HUDEP-2 (cell line): ENCODE data around the gene MYNN.
A peak's percentile ranks its signal among the peaks of the same experiment; 100 is the strongest.
"Not testable (repeated sequence)": the region's sequence is repeated elsewhere in the genome, so short reads cannot be mapped to it uniquely, and the experiment has no call there.

ENCODE experiments used
- DNase-seq, 76 experiments: peaks; one replicate each; lab custom pipeline; 2025; ENCODE audit not compliant: unreplicated experiment in 76 of 76; lab: John Stamatoyannopoulos, UW

MYNN gene

GRCh38 chr3:169772897-169773816, at the start of gene MYNN:
MYNN (plus strand) TSS chr3:169773396; CDS start chr3:169774296, 900 bp downstream.
- DNase-seq: peak in 75 of 76 experiments; percentile 50 to 92 (median 81)

DNA sequence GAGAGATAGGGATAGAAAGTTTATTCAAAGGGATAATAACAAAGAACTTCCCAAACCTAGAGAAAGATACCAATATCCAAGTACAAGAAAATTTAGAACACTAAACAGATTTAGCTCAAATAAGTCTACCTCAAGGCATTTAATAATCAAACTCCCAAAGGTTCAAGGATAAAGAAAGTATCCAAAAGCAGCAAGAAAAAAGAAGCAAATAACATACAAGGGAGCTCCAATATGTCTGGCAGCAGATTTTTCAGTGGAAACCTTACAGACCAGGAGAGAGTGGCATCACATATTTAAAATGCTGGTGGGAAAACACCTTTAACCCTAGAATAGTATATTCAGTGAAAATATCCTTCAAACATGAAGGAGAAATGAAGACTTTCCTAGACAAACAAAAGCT, 41.3 kb upstream of the MYNN start:
- not testable (repeated sequence) for DNase-seq

DNA sequence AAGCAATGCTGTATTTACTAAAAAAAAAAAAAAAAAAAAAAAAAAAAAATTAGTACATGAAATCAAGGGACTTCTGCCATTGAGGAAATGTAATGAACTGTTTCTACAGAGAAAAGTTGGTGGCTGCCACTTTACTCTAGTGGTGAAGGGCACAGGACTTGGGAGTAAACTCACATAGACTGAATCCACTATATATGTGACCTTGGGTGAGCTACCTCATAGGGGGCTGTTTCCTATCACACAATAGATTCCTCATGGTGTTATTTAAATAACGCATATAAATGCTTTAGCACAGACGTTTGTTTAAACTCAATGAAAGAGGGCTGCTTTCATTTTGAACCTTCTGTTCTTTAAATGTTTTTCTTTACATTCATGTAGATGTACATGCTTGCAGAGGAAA, 34.1 kb upstream of the MYNN start:
- DNase-seq: no peak

GRCh38 chr3:169744366-169745054, 28.7 kb upstream of the MYNN start:
- no peak for DNase-seq

- no peak for DNase-seq
Measured at GRCh38 chr3:169746924-169747323, 26.3 kb upstream of the MYNN start.

GRCh38 chr3:169748670-169749069, 24.5 kb upstream of the MYNN start:
- no peak for DNase-seq

- no peak for DNase-seq
Measured at GRCh38 chr3:169750665-169751064, 22.5 kb upstream of the MYNN start.

DNA sequence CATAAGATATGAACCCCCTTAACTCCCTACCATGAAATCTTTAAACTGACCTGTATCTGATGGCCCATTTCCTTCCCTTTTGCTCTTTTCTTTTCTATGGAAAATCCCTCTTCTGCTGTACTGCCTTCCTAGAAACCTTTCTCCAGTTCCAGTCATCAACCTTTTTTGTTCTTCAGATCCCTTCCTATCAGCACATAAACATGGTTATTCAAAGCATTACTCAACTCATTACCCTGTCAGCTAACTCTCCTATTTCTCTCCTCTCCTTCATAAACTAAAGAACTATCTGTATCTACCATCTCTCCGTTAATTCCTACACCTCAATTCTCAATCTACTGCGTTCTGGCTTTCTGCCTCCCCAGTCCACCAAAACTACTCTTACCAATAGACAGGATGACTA, 21.3 kb upstream of the MYNN start:
- DNase-seq: no peak

DNA sequence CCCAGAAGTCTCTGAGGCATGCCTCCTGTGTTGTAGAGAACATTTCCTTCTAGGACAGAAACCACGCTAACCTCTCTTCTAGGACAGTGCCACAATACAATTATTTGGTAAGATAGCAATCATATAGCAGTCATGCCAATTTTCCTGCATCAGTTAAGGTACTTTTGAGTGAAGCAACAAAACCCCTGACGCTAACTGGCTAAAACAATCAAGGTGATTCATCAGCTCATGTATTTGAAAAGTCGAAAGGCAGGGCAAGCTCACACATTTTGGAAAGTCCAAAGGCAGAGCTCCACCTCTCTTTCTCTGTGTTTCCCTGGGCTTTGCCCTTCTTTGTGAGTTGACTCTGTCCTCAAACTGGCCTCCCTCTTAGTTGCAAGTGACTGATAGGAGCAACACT, 18.5 kb upstream of the MYNN start:
- no peak for DNase-seq

- no peak for DNase-seq
Measured at GRCh38 chr3:169755488-169755887, 17.7 kb upstream of the MYNN start.

DNA sequence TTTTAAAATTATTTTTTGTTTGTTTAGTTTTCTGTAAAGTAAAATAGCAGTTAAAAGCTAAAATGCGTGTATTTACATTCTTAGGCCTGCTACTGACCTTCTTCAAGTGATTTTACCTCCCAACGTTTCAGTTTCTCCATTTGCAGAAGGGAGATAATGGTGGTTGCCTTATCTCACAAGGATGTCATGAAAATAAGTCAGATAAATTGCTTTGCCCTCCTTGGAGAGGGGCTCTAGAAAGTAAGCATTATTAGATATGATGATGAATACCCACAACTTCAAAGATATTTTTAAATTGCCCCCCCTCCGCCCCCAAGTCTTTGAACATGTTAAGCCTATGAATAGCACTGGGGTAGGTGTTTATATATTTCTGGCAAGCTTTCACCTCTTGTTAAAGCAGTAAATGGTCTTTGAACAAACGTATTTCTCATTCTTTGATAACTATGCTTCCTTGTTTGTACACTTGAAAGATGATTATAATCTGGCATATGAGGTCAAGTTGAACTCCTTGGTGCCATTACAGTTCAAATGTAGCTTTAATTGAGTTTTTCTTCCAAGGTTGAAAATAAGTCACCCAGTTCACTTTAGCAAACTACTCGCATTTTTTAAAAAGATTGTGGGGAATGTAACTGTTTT, 14.7 kb upstream of the MYNN start:
- peak in 26 of 76 experiments; percentile 2 to 68 (median 30) for DNase-seq

DNA sequence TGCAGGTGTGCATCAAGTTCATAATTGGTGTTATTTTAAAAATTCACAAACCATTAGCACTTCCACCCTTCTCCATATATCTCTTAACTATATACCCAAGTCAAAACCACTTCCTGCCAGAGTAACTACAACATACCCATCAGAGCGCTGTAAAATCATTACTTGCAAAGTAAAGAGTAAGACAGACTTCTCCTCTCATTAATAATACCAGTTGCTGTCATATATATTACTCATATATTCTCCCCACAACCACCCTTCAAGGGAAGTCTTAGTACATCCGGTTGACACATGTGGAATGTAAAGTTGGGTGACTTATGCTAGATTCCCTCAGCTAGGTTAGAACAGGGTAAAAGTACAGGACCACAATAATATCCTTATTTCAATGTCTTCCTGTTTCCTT, 13.9 kb upstream of the MYNN start:
- no peak for DNase-seq

- peak in 48 of 76 experiments; percentile 1 to 83 (median 28) for DNase-seq
Measured at GRCh38 chr3:169760479-169760878, 12.7 kb upstream of the MYNN start.

GRCh38 chr3:169764312-169764881, 8.8 kb upstream of the MYNN start:
- peak in 66 of 76 experiments; percentile 9 to 91 (median 44) for DNase-seq

DNA sequence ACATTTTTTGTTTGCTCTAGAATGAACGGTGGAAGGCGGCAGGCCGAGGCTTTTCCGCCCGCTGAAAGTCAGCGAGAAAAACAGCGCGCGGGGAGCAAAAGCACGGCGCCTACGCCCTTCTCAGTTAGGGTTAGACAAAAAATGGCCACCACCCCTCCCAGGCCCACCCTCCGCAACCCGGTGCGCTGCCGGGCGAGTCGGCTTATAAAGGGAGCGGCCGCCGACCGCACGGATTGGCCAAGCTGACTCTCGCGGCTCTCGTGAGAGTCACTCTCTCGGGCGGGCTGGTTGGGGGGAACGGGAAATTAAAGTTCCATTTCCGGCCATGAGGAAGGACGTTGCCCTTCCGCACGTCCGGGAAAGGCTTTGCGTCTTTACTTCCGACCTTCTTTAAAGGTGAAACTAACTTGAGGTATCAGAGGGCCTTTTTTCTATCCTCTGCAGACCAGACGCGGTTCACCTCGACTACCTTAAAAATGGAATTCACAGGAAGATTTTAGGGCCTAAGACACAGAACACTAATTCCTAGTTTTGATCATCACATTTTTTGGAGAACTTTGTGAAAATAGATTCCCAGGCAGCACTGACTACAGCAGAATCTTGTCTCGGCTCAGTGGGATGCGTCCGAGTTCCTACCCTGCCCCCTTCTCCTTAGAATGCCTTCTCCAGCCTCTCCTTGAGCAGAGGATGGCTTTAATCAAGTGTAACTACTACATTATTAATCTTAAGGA, 8.1 kb upstream of the MYNN start, which contains the start of gene TERC:
Gene TERC, minus strand, starts transcription at position 179 of the 731 bp plus-strand sequence.
- peak in 75 of 76 experiments; percentile 6 to 93 (median 84) for DNase-seq

- peak; percentile 27 to 95 (median 88) for DNase-seq
Measured at GRCh38 chr3:169769287-169770181, 3.7 kb upstream of the MYNN start, which contains the start of gene ACTRT3. ACTRT3 (minus strand) TSS chr3:169769561; CDS start chr3:169769520, 41 bp downstream.

DNA sequence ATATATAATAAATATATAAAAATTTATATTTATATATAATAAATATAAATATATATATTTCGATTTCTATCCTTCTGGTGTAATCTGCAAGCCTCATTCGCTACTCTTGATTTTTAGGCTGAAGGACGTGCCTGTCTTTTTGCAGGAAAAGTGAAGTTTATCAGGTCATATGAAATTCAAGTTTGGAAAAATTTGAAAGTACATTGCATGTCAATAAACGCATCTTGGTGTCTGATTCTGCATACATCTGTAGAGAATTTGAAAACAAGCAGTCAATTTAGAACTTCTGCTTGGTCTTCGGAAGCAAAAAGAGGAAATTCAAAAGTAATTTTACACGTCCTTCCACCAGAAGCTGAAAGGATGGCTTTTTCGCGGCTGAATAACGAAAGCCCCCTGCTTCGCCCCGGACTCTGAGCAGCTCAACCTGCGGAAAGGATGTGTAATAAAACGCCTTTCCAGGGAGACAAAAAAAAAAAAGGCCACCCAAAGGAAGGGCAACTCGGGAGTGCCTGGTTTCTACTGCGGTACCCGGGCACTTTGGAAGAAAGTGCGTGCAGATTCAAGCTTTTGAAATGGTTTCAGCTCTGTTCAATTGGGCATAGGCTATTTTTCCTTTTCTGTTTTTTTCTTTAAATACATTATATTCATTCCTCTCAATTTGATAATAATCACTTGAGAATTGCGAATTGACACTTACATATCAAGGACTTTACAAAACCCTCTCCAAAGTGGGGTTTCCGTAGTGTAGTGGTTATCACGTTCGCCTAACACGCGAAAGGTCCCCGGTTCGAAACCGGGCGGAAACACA, 1.5 kb upstream of the MYNN start:
- DNase-seq: peak in 72 of 76 experiments; percentile 3 to 87 (median 62)

DNA sequence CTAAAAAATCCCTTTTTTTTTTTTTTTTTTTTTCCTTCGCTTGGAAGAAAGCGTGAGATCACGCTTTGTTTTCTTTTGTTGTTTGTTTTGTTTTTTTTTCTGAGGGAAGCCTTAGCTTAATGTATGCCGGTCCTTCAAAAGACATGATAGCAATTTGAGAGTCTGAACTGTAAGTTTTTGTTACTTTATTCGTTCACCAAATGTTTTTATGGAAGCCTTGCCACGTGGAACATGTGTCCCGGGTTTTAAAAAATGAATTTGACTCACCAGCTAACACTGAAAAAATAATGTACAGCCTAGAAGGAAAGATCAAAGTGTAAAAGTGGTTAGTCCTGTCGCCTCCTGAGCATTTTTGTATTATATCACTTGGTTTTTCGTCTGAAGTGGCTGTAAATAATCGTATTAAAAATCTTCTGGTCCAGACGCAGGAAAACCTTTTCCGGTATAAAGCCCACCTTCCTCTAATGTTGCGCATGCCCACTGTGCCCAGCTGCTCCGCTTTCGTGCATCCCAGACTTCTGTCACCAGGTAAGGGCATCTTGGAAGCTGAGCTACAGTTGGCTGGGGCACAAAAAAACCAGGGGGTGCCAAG, 795 bp upstream of the MYNN start:
- DNase-seq: peak in 63 of 76 experiments; percentile 10 to 79 (median 56)
